HG03064 (cell line): ENCODE results near the gene CGREF1.

Experiments used
- ATAC-seq: cut with Tn5 transposase; IDR thresholded peaks from one replicate; pipeline ENCODE4 v1.9.1; 2021; ENCODE audit warnings: low read depth; ENCODE audit not compliant: unreplicated experiment

Gene CGREF1

GRCh38 chr2:27089111-27089954 is 29.6 kb downstream of the CGREF1 start:
- ATAC-seq: no peak

DNA sequence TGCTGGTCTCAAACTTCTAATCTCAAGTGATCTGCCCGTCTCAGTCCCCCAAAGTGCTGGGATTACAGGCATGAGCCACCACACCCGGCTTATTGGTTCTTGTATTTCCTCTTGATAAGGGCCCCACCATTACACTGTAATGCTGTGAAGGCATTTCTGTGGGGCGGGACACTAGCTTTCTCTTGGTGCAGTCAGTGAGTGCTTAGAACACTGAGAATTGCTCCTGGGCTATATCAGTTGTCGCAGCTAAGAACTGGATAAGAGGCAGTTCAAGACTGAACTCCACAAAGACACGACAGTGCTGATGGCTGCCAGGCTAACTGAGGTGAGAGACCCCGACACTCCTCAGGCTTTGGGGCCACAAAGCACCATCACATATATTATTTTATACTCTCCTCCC is 30.3 kb downstream of the CGREF1 start:
- ATAC-seq: no peak

DNA sequence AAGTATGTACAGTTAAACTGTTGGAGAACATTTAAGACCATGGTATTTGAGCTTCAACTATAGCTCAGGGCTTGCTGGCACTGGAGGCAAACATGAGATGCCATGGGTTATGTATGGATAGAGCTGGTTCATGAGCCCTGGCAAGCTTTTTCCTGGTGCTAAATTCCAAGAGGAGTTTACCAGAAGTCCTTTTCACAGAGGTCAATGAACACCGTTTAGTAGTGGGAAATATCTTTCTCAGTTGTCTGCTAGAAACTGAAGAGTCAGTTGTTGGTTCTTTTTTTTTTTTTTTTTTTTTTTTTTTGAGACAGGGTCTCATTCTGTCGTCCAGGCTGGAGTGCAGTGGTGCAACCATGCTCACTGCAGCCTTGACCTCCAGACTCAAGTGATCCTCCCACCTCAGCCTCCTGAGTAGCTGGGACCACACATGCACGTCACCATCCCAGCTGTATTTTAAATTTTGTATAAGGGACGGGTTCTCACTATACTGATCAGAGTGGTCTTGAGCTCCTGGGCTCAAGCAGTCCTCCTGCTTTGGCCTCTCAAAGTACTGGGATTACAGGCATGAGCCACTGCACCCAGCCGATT is 31.0 kb downstream of the CGREF1 start:
- ATAC-seq: no peak

DNA sequence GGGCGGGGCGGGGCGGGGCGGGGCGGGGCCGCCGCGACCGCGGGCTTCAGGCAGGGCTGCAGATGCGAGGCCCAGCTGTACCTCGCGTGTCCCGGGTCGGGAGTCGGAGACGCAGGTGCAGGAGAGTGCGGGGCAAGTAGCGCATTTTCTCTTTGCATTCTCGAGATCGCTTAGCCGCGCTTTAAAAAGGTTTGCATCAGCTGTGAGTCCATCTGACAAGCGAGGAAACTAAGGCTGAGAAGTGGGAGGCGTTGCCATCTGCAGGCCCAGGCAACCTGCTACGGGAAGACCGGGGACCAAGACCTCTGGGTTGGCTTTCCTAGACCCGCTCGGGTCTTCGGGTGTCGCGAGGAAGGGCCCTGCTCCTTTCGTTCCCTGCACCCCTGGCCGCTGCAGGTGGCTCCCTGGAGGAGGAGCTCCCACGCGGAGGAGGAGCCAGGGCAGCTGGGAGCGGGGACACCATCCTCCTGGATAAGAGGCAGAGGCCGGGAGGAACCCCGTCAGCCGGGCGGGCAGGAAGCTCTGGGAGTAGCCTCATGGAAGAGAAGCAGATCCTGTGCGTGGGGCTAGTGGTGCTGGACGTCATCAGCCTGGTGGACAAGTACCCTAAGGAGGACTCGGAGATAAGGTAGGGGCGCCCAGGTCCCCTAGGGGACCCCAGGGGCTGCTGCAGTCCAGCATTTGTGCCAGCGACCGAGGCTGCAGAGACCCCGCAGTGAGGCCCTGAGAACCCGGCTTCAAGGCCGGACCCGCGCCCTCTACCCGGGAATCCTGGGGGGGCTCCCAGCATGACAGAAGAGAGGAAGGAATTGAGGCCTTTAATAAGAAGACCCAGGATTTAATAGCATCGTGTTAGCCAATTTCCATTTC is 32.0 kb downstream of the CGREF1 start, which contains the start of gene KHK:
KHK (plus strand) TSS at position 49 of the 870 bp plus-strand sequence; CDS start at position 537, 488 bp downstream.
- ATAC-seq: peak; percentile 4

DNA sequence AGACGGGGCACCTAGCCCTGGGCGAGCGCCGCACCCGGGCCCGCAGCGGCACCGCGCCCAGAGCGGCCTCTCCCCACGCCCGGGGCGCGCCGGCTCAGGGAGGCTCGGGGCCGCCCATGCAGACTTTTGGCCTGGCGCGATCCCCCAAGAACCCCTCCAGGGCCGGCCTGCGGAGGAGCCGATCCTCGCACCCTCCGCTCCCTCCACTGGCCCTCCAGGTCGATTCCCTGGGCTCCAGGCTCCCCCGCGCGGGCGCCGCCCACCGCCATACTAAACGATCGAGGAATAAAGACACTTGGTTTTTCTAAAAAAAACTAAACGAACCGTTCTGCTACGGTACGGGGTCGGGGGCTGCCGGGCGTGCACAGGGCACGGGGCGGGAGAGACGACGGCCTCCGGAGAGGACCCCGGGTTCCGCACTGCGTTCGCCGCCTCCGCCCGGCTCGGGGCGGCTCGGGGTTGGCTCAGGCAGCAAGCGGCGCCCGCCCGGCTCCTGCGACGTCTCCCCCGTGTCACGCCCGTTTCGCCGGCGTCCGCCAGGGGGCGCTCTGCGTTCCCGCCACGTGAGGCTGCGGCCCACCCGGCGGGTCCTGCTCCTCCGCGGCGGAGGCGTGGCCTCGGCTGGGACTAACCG is 32.7 kb downstream of the CGREF1 start:
- peak; percentile 61 for ATAC-seq

DNA sequence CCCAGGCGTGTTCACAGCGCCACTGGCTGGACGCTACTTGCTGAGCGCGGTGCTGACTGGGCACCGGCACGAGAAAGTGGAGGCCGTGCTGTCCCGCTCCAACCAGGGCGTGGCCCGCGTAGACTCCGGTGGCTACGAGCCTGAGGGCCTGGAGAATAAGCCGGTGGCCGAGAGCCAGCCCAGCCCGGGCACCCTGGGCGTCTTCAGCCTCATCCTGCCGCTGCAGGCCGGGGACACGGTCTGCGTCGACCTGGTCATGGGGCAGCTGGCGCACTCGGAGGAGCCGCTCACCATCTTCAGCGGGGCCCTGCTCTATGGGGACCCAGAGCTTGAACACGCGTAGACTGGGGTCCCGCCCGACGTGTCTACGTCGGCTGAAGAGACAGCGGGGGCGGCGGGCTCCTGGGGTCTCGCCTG is 33.2 kb downstream of the CGREF1 start:
- ATAC-seq: peak; percentile 6

- no peak for ATAC-seq
Measured at GRCh38 chr2:27085062-27085672, 33.8 kb downstream of the CGREF1 start.

DNA sequence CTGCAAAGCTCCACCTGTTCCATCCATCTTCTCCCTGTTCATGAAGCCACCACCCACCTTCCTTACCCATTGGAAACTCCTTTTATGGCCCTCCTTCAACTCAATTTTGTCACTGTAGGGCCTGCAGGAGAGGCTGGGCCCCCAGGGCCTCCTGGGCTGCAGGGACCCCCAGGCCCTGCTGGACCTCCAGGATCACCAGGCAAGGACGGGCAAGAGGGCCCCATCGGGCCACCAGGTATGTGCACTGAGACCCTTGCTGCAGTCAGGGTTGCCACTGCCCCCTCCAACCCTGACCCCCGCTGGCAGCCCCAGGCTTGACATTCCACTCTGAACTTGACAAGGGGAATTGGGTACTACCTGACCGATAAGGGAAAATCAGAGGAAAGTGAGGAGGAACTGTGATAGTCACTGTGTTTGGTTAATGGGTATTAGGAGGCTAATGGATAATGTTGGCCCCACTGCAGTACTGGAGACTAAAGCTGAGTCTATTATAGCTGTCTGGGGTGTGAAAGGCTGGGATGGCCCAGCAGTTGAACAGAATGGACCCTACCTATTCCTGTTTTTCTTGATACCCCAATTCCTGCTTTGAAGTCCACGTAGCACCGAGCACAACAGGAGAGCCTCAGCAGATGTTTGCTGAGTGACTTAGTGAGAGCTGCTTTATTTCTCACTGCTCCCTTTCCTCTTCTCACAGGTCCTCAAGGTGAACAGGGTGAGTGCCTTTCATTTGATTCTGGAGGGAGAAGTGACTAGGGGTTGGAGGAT is 34.4 kb downstream of the CGREF1 start:
- ATAC-seq: no peak

- no peak for ATAC-seq
Measured at GRCh38 chr2:27083410-27084296, 35.3 kb downstream of the CGREF1 start.

DNA sequence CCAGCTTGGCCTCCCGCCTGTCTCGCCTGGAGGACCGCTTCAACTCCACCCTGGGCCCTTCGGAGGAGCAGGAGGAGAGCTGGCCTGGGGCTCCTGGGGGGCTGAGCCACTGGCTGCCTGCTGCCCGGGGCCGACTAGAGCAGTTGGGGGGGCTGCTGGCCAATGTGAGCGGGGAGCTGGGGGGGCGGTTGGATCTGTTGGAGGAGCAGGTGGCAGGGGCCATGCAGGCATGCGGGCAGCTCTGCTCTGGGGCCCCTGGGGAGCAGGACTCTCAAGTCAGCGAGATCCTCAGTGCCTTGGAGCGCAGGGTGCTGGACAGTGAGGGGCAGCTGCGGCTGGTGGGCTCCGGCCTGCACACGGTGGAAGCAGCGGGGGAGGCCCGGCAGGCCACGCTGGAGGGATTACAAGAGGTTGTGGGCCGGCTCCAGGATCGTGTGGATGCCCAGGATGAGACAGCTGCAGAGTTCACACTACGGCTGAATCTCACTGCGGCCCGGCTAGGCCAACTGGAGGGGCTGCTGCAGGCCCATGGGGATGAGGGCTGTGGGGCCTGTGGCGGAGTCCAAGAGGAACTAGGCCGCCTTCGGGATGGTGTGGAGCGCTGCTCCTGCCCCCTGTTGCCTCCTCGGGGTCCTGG is 36.0 kb downstream of the CGREF1 start:
- no peak for ATAC-seq

GRCh38 chr2:27081984-27082772 is 36.8 kb downstream of the CGREF1 start:
- no peak for ATAC-seq

- ATAC-seq: no peak
Measured at GRCh38 chr2:27080603-27080936, 38.4 kb downstream of the CGREF1 start.

DNA sequence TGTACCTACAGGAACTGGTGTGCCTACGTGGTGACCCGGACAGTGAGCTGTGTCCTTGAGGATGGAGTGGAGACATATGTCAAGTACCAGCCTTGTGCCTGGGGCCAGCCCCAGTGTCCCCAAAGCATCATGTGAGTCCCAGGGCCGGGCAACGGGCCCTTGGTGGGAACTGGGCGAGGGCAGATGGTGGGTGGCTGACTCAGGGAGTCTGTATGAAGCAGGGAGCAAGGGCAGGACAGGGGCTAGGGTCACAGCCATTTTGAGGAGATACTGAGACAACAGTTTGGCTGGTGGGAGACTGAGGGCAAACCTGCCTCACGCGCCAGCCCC is 38.8 kb downstream of the CGREF1 start:
- ATAC-seq: no peak

DNA sequence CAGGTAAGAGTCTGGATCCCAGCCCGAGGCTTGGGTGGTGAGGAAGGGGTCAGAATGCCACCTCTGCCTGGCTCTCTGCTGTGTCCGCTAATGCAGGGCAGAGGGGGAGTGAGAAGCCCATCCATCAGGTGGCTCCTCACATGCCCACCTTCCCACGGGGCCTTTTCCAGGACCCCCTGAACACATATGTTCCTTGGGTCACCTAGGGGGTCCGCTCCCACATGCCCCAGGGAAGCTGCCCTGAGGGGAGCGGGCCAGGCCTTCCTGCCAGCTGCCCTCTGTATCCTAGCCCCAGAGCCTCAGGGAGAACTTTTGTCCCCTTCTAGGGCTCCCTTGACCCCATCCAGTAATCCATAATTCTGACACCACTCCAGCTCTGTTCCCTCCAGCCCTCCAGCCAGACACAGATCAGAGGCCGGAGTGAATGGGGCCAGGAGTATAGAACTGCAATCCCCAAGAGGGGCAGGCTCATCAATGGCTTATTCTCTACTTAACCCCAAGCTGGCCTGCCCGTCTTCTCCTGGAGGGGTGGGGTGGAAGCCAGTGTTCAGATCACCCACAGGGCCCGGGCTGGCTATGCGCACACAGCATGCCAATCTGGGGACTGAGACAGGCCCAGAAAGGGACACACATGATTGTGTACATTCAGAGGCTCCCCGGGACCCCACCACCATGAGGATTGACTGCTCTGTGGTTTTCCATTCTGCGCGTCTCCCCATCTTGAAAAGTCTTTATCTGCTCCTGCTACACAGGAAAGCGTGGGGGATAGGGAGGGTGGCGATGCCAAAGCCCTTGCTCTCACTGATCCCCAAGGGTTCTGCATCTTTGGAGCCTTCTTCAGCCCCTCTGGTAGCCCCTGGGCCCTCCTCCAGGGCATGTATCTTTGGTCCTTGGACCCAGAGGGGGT is 39.4 kb downstream of the CGREF1 start:
- no peak for ATAC-seq

DNA sequence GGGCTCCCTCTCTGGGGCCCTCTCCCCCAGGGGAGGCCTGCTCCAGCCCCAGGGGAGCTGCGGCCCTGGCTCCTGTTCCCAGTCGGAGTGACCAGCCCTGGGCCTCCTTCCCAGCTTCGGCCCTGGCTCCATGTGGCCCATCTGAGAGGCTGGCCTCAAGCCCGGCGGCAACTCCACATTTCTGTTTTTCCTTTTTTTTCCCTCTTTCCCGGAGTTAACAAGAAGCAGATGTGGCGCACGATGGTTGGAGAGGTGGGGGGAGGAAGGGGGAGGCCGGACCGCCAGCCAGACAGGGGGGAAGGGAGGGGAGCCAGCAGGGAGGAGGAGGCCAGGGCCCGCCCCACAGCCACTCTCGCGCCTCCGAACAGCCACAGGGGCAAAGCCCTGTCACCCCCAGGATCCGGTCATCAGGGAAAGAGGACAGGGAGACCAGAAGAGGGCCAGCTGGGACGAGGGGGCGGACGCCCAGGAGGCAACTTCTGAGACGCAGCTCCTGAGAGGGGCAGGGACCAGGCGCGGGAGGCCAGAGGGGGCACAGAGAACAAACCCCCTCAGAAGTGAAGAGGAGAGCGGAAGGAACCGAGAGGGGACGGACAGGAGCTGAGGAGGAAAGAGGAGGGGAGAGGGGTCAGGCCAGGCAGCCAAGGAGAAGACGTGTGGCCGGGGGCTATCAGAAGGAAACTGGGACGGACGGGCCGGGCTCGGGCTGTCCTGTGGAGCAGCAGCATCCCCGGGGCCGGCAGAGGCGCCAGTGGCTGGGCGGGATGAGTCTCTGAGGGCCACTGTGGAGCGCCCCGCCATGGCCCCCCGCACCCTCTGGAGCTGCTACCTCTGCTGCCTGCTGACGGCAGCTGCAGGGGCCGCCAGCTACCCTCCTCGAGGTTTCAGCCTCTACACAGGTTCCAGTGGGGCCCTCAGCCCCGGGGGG is 40.4 kb downstream of the CGREF1 start, which contains the start of gene EMILIN1:
EMILIN1 (plus strand) TSS at position 349 of the 928 bp plus-strand sequence; CDS start at position 800, 451 bp downstream.
- ATAC-seq: no peak
